Gastrocnemius medialis (tissue), 4 donors: ENCODE measurements around the gene YPEL2. TPM values are rescaled to one million over a fixed set of nuclear protein-coding genes. Genes with fewer than 3 reads are reported as not detected.

Experiments used
- ATAC-seq, 2 donors: fragments of 150-250 bp; one replicate each; pipeline ENCODE4 v1.9.1; 2016
- DNase-seq, 2 donors: peaks; one replicate each; pipeline ENCODE4 v3.0.0-alpha.2; 2019
- H3K27ac ChIP-seq, 4 donors: fragments of 200-600 bp; sonication (generic); 1 replicate in 1 of 4; 2 replicates in 3 of 4; pipeline ENCODE4 v1.5.1; 2016 to 2018; ENCODE audit warnings: mild to moderate bottlenecking in 2 of 4, moderate library complexity in 1 of 4
- H3K27me3 ChIP-seq, 3 donors: fragments of 200-600 bp; sonication (generic) in 2 of 3; 1 replicate in 1 of 3; 2 replicates in 2 of 3; pipeline versions ENCODE4 v1.5.1 to v1.6.0; 2016 to 2019; ENCODE audit warnings: mild to moderate bottlenecking in 1 of 3, moderate library complexity in 1 of 3
- H3K36me3 ChIP-seq, 2 donors: fragments of 200-600 bp; sonication (generic) in 1 of 2; one replicate each; pipeline ENCODE4 v1.5.1; 2017 to 2018
- H3K4me1 ChIP-seq, 2 donors: fragments of 200-600 bp; sonication (generic) in 1 of 2; one replicate each; pipeline ENCODE4 v1.5.1; 2016 to 2017; ENCODE audit warnings: mild to moderate bottlenecking in 2 of 2
- H3K4me3 ChIP-seq, 4 donors: fragments of 200-600 bp; sonication (generic) in 3 of 4; 1 replicate in 1 of 4; 2 replicates in 3 of 4; pipeline ENCODE4 v1.5.1; 2016 to 2019; ENCODE audit warnings: mild to moderate bottlenecking in 2 of 4
- H3K9me3 ChIP-seq, 3 donors: fragments of 200-600 bp; sonication (generic) in 2 of 3; 1 replicate in 1 of 3; 2 replicates in 2 of 3; pipeline ENCODE4 v1.5.1; 2016 to 2019
- CTCF ChIP-seq, 5 experiments: fragments of 450-650 bp in 3 of 5; fragments of 200-600 bp in 2 of 5; sonication (generic) in 2 of 5; IDR thresholded peaks in 4 of 5; conservative IDR thresholded peaks in 1 of 5; 1 replicate in 4 of 5; 2 replicates in 1 of 5; pipeline ENCODE4 v1.5.1; 2016 to 2019; ENCODE audit warnings: antibody characterized with exemption in 5 of 5, mild to moderate bottlenecking in 3 of 5, moderate library complexity in 3 of 5
- POLR2A ChIP-seq, 2 donors: fragments of 450-650 bp; IDR thresholded peaks; one replicate each; pipeline ENCODE4 v1.6.1; 2017; ENCODE audit warnings: antibody characterized with exemption in 2 of 2, mild to moderate bottlenecking in 2 of 2, moderate library complexity in 2 of 2
- in situ Hi-C, 4 donors: fragments of 200-750 bp; cut with MboI; loops; one replicate each; pipeline versions ENCODE4 v1.15.0 to v1.8.0; 2017; ENCODE audit warnings: low sequenced_read_pairs in 4 of 4
- intact Hi-C: fragments of 100-400 bp; cut with DNase I; formaldehyde crosslinking; loops from one replicate; pipeline ENCODE4 v1.15.1; 2023; ENCODE audit warnings: low total_unique reads
- total RNA-seq, 4 donors: library from RNA; depleted of rRNA; stranded (reverse); fragments of >200 nt; gene quantifications; one replicate each; pipeline versions ENCODE4 v1.1.0 to v1.2.3, GENCODE V29; 2016

Gene YPEL2
- total RNA-seq, 4 donors from 2014 or later = 18.9 to 27.4 (median 22.2) TPM

GRCh38 chr17:59362811-59363205 is 31.4 kb downstream of the YPEL2 start:
- no peak overlapping the region for H3K4me3 ChIP-seq
- H3K9me3 ChIP-seq = no peaks in the 10 kb centered on the region
- peak overlapping the region; percentile 96 to 99 (median 98) for H3K27ac ChIP-seq
- H3K4me1 ChIP-seq = peaks cover 86 to 93% of the 10 kb centered on the region in 2 donors
- intact Hi-C loops (no loop called here), in situ Hi-C loops (no loop called here)
- TF ChIP-seq POLR2A (IDR thresholded peaks at IDR 0.05) (no peak), CTCF (IDR thresholded peaks at IDR 0.05 in 4 of 5, conservative IDR thresholded peaks at IDR 0.05 in 1 of 5) (no peak)
- no peaks in the 10 kb centered on the region for H3K36me3 ChIP-seq
- no peaks in the 10 kb centered on the region for H3K27me3 ChIP-seq
- ATAC-seq (no peak), DNase-seq (no peak)

GRCh38 chr17:59365383-59365981 is 34.0 kb downstream of the YPEL2 start:
- DNase-seq = no peak
- ATAC-seq = no peak
- intact Hi-C loops (no loop called here), in situ Hi-C loops (no loop called here)
- Histone ChIP-seq H3K27me3 (no peaks in the 10 kb centered on the region), H3K4me1 (peaks cover 93 to 100% of the 10 kb centered on the region in 2 donors), H3K36me3 (no peaks in the 10 kb centered on the region), H3K9me3 (no peaks in the 10 kb centered on the region), H3K4me3 (peak overlapping the region in 1 of 4 donors; percentile 19), H3K27ac (peak overlapping the region; percentile 96 to 99 (median 98))
- TF ChIP-seq POLR2A (IDR thresholded peaks at IDR 0.05) = no peak
- TF ChIP-seq CTCF (IDR thresholded peaks at IDR 0.05 in 4 of 5, conservative IDR thresholded peaks at IDR 0.05 in 1 of 5) = no peak

GRCh38 chr17:59366040-59366757 is 34.7 kb downstream of the YPEL2 start:
- intact Hi-C loops = loop anchor here (2.0 kb wide), 1 partner anchor 33 kb away; no protein-coding TSS in a partner anchor
- H3K4me3 ChIP-seq = peak overlapping the region in 2 of 4 donors; percentile 0 to 8
- peaks cover 93 to 100% of the 10 kb centered on the region in 2 donors for H3K4me1 ChIP-seq

More at GRCh38 chr17:59366040-59366757, 34.7 kb downstream of the YPEL2 start:
- ATAC-seq (peak in 1 of 2 donors; percentile 16), DNase-seq (no peak)
- no peaks in the 10 kb centered on the region for H3K9me3 ChIP-seq
- no peaks in the 10 kb centered on the region for H3K36me3 ChIP-seq
- in situ Hi-C loops = no loop called here
- peak overlapping the region; percentile 96 to 99 (median 98) for H3K27ac ChIP-seq
- H3K27me3 ChIP-seq = no peaks in the 10 kb centered on the region
- no peak for TF ChIP-seq POLR2A (IDR thresholded peaks at IDR 0.05)
- TF ChIP-seq CTCF (IDR thresholded peaks at IDR 0.05 in 4 of 5, conservative IDR thresholded peaks at IDR 0.05 in 1 of 5) = no peak
